K562 (cell line): Measurements from ENCODE around the gene KASH5. TPM values are rescaled to one million over a fixed set of nuclear protein-coding genes. Genes with fewer than 3 reads are reported as not detected.

ENCODE experiments used
- CBX2 ChIP-seq: fragments of 200-600 bp; sonication (generic); IDR thresholded peaks from one replicate; pipeline ENCODE4 v1.6.1; 2012; ENCODE audit warnings: mild to moderate bottlenecking, low read length, inconsistent platforms; ENCODE audit not compliant: insufficient read depth, poor library complexity, severe bottlenecking
- CREB1 ChIP-seq, 2 experiments: sonication (generic) in 1 of 2; formaldehyde crosslinking in 1 of 2; IDR thresholded peaks; 2 replicates each; pipeline versions ENCODE4 v1.6.1 to v1.8.0; 2012 to 2022; ENCODE audit warnings: inconsistent platforms in 1 of 2, mild to moderate bottlenecking in 1 of 2, missing genetic modification reagents in 1 of 2, moderate library complexity in 1 of 2
- FOXA1 ChIP-seq: fragments of 450-650 bp; IDR thresholded peaks from 2 replicates; pipeline ENCODE4 v1.6.1; 2016; ENCODE audit warnings: mild to moderate bottlenecking, borderline replicate concordance
- HDGF ChIP-seq: fragments of 450-650 bp; IDR thresholded peaks from 2 replicates; pipeline ENCODE4 v1.6.1; 2016
- NR4A1 ChIP-seq, 2 experiments: fragments of 250-450 bp in 1 of 2; fragments of 450-650 bp in 1 of 2; sonication (Bioruptor Pico) in 1 of 2; IDR thresholded peaks; 2 replicates each; pipeline versions ENCODE4 v1.4.0 to v1.6.1; 2016 to 2020; ENCODE audit warnings: mild to moderate bottlenecking in 2 of 2, missing compliant biosample characterization in 1 of 2, missing genetic modification characterization in 1 of 2, moderate library complexity in 1 of 2
- SOX6 ChIP-seq: fragments of 450-650 bp; IDR thresholded peaks from 2 replicates; pipeline ENCODE4 v1.6.1; 2014; ENCODE audit warnings: mild to moderate bottlenecking
- STAT5A ChIP-seq: IDR thresholded peaks from 2 replicates; pipeline ENCODE4 v1.6.1; 2012; ENCODE audit warnings: low read length, inconsistent platforms, borderline replicate concordance
- SUPT5H ChIP-seq: fragments of 450-650 bp; IDR thresholded peaks from 2 replicates; pipeline ENCODE4 v1.6.1; 2016
- TAF1 ChIP-seq: IDR thresholded peaks from 2 replicates; pipeline ENCODE4 v1.6.1; 2011; ENCODE audit warnings: mild to moderate bottlenecking, low read length, moderate library complexity; ENCODE audit not compliant: insufficient read depth, control insufficient read depth, severe bottlenecking; ENCODE audit errors: extremely low read depth
- ZKSCAN8 ChIP-seq: fragments of 200-800 bp; sonication (Bioruptor generic); IDR thresholded peaks from 2 replicates; pipeline ENCODE4 v1.6.1; 2016; ENCODE audit warnings: missing genetic modification characterization, missing compliant biosample characterization
- ZNF174 ChIP-seq: fragments of 250-450 bp; sonication (Bioruptor Pico); IDR thresholded peaks from 2 replicates; pipeline ENCODE4 v1.4.0; 2020; ENCODE audit warnings: mild to moderate bottlenecking
- ZNF24 ChIP-seq: fragments of 450-650 bp; IDR thresholded peaks from 2 replicates; pipeline ENCODE4 v1.6.1; 2016
- ZNF311 ChIP-seq: fragments of 250-450 bp; sonication (Bioruptor Pico); IDR thresholded peaks from 2 replicates; pipeline ENCODE4 v1.4.0; 2020; ENCODE audit warnings: mild to moderate bottlenecking, moderate library complexity
- ZNF584 ChIP-seq: fragments of 200-800 bp; sonication (Bioruptor generic); IDR thresholded peaks from 2 replicates; pipeline ENCODE4 v1.6.1; 2016; ENCODE audit warnings: low read depth, mild to moderate bottlenecking, missing genetic modification characterization, missing compliant biosample characterization
- ZNF639 ChIP-seq, 2 experiments: fragments of 200-800 bp in 1 of 2; sonication (Bioruptor generic) in 1 of 2; sonication (generic) in 1 of 2; formaldehyde crosslinking in 1 of 2; IDR thresholded peaks in 1 of 2; conservative IDR thresholded peaks in 1 of 2; 2 replicates each; pipeline versions ENCODE4 v1.5.0 to v1.6.1; 2016 to 2020; ENCODE audit warnings: missing compliant biosample characterization in 1 of 2, missing genetic modification characterization in 1 of 2, missing genetic modification reagents in 1 of 2
- ZSCAN32 ChIP-seq: fragments of 450-650 bp; formaldehyde crosslinking; IDR thresholded peaks from 2 replicates; pipeline ENCODE4 v1.4.0; 2020; ENCODE audit warnings: mild to moderate bottlenecking, moderate library complexity
- polyA plus RNA-seq, 8 experiments: library from polyadenylated mRNA; depleted of rRNA in 4 of 8; stranded (reverse) in 5 of 8; unstranded in 3 of 8; fragments of >200 nt; fragmentation: Nextera tagmentation in 2 of 8; fragmentation: Illumina TruSeq in 1 of 8; extraction: Ambion mirVana in 2 of 8; extraction: Trizol in 1 of 8; gene quantifications; 2 replicates each; pipeline versions ENCODE4 v1.2.1 to v1.2.3, GENCODE V29; 2011 to 2014; ENCODE audit warnings: inconsistent platforms in 1 of 8, missing spikeins in 1 of 8
- total RNA-seq, 7 experiments: library from RNA; depleted of rRNA in 6 of 7; stranded (reverse); fragments of >200 nt in 6 of 7; fragmentation: Illumina TruSeq in 2 of 7; extraction: Trizol in 2 of 7; gene quantifications; 2 replicates each; pipeline versions ENCODE4 v1.2.1 to v1.2.3, GENCODE V29; 2011 to 2021; ENCODE audit warnings: low replicate concordance in 1 of 7
- TF ChIP-seq, protein P1 (sequence below): fragments of 150-350 bp; IDR thresholded peaks from 2 replicates; pipeline ENCODE4 v1.6.1; 2014; ENCODE audit warnings: low read depth, mild to moderate bottlenecking, low read length, borderline replicate concordance
- TF ChIP-seq, protein P2 (sequence below), 2 experiments: fragments of 450-650 bp in 1 of 2; sonication (generic) in 1 of 2; formaldehyde crosslinking in 1 of 2; IDR thresholded peaks in 1 of 2; conservative IDR thresholded peaks in 1 of 2; 2 replicates each; pipeline versions ENCODE4 v1.6.1 to v1.8.1; 2016 to 2023; ENCODE audit warnings: mild to moderate bottlenecking in 2 of 2, moderate library complexity in 2 of 2, inconsistent platforms in 1 of 2, missing genetic modification reagents in 1 of 2
- TF ChIP-seq, protein P3 (sequence below): fragments of 250-450 bp; sonication (Bioruptor Pico); IDR thresholded peaks from 2 replicates; pipeline ENCODE4 v1.5.1; 2021; ENCODE audit warnings: mild to moderate bottlenecking

KASH5 gene
- total and polyA plus RNA-seq, 9 of the 15 experiments (the other 6 are each of a cell fraction or from before 2014, with no cell fraction given): 0.07 to 0.84 (median 0.34) TPM; not detected in 1

DNA sequence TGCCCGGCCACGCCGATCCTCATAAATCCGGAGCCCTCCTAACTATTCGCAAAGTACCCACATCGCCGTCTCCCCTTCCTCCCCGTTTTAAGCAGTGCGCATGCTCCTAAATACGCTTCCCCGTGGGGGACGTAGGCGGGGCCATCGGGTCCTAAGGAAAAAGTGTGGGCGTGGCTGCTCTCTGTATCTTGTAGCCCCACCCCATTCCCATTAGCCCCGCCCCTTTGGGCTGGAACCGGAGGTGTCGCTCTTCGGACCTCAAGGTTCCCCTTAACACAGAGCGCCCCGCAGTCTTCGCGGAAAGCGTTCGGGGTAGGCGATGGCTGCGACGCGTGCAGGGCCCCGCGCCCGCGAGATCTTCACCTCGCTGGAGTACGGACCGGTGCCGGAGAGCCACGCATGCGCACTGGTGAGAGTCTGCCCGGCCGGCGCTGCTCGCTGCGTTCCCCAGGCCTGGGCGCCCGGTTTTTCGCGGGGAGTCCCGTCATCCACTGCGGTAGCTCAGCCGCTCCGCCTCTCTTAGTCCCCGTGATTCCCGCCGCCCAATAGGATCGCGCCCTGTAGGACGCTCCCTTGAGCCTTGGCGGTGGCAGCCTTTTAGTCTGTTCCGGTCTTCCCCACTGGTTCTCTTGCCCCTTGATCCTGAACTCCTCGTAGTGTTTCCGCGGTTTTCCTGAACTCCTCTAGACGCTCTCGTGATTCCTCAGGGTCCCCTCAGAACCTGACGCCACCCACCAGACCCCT, 65.1 kb downstream of the KASH5 start, which contains the start of gene ALDH16A1 (continued):
- TF ChIP-seq, protein P1, sequence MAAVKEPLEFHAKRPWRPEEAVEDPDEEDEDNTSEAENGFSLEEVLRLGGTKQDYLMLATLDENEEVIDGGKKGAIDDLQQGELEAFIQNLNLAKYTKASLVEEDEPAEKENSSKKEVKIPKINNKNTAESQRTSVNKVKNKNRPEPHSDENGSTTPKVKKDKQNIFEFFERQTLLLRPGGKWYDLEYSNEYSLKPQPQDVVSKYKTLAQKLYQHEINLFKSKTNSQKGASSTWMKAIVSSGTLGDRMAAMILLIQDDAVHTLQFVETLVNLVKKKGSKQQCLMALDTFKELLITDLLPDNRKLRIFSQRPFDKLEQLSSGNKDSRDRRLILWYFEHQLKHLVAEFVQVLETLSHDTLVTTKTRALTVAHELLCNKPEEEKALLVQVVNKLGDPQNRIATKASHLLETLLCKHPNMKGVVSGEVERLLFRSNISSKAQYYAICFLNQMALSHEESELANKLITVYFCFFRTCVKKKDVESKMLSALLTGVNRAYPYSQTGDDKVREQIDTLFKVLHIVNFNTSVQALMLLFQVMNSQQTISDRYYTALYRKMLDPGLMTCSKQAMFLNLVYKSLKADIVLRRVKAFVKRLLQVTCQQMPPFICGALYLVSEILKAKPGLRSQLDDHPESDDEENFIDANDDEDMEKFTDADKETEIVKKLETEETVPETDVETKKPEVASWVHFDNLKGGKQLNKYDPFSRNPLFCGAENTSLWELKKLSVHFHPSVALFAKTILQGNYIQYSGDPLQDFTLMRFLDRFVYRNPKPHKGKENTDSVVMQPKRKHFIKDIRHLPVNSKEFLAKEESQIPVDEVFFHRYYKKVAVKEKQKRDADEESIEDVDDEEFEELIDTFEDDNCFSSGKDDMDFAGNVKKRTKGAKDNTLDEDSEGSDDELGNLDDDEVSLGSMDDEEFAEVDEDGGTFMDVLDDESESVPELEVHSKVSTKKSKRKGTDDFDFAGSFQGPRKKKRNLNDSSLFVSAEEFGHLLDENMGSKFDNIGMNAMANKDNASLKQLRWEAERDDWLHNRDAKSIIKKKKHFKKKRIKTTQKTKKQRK: no peak
- TF ChIP-seq, protein P2, sequence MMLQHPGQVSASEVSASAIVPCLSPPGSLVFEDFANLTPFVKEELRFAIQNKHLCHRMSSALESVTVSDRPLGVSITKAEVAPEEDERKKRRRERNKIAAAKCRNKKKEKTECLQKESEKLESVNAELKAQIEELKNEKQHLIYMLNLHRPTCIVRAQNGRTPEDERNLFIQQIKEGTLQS (IDR thresholded peaks at IDR 0.05): no peak
- TF ChIP-seq, protein P2 (CRISPR knock-in tag; conservative IDR thresholded peaks at IDR 0.05): no peak
- no peak for TF ChIP-seq NR4A1 (CRISPR knock-in tag; IDR thresholded peaks at IDR 0.05)
- no peak for TF ChIP-seq NR4A1 (tag; IDR thresholded peaks at IDR 0.05)
- no peak for TF ChIP-seq ZNF174
- TF ChIP-seq ZNF24: no peak; the same call in 1 of the 2 replicates
- TF ChIP-seq SUPT5H: peak; percentile 99
- TF ChIP-seq FOXA1: no peak
- TF ChIP-seq, protein P3, sequence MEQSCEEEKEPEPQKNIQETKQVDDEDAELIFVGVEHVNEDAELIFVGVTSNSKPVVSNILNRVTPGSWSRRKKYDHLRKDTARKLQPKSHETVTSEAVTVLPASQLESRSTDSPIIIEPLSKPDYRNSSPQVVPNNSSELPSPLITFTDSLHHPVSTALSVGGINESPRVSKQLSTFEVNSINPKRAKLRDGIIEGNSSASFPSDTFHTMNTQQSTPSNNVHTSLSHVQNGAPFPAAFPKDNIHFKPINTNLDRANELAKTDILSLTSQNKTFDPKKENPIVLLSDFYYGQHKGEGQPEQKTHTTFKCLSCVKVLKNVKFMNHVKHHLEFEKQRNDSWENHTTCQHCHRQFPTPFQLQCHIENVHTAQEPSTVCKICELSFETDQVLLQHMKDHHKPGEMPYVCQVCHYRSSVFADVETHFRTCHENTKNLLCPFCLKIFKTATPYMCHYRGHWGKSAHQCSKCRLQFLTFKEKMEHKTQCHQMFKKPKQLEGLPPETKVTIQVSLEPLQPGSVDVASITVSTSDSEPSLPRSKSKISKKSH (CRISPR knock-in tag): no peak
- TF ChIP-seq CREB1 (IDR thresholded peaks at IDR 0.05): peak; percentile 72
- TF ChIP-seq CREB1 (CRISPR knock-in tag; IDR thresholded peaks at IDR 0.05): peak; percentile 73
- no peak for TF ChIP-seq ZSCAN32 (CRISPR knock-in tag)
- no peak for TF ChIP-seq STAT5A
- 0 out of 2 replicates have a peak, but pooled peaks have one; percentile 27 for TF ChIP-seq SOX6
- no peak for TF ChIP-seq ZNF584 (CRISPR knock-in tag)
- TF ChIP-seq HDGF: no peak
- TF ChIP-seq ZNF639 (CRISPR knock-in tag; conservative IDR thresholded peaks at IDR 0.05 in 1 of 2, IDR thresholded peaks at IDR 0.05 in 1 of 2): peak in 1 of 2 experiments; percentile 92; a peak in 2 of 4 replicates
- peak; percentile 95 for TF ChIP-seq TAF1
- no peak for TF ChIP-seq ZKSCAN8
- TF ChIP-seq CBX2: no peak
- no peak for TF ChIP-seq ZNF311
